NCI-H2029 (cell line): ENCODE measurements around the gene BCDIN3D.
A peak's percentile ranks its signal among the peaks of the same experiment; 100 is the strongest.
"Not testable (repeated sequence)": the region's sequence is repeated elsewhere in the genome, so short reads cannot be mapped to it uniquely, and the experiment has no call there.

Experiments used
- DNase-seq: peaks from one replicate; lab custom pipeline; 2025; lab: John Stamatoyannopoulos, UW

The BCDIN3D gene

DNA sequence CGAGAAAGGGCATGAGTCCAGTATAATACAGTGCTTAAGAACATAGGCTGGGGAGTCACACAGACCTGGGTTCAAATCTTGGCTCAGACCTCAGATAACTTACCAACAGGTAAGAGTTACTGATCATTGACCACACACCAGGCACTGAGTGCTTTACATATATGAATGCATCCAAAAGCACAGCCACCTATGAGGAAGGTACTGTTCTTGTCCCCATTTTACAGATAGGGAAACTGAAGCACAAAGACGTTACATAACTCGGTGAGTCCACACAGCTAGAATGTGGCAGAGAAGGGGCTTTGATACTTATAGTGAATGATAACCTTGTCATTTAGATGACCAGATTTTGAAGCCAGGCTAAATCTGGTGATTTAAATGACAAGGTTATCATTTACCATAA, 33.2 kb upstream of the BCDIN3D start:
- DNase-seq = no peak

DNA sequence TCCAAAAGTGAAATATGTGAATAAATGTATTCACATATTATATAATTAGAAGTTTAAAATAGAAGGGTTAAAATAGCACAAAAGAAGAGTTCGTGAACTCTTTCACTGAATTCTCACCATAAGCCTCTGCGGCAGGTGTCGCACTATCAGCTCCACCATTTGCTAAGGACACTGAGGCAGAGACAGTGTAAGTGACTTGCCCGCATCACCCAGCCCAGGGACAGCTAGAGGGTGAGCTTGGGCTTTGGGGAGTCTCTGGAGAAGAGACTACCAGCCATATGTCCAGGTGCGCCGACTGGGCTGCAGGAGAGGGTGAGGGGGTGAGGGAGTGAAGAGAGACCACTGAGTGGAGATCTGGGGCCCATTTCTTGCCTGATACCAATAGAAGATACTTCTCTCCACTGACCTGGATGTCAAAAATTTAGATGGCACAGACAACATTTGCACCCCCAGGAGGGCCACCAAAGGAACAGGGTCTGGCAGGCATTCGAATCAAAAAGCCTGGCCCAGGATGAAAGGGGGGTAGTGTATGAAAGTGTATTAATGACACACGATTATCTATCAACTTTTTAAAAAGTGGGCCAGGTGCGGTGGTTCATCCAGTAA, 32.3 kb upstream of the BCDIN3D start:
- no peak for DNase-seq

DNA sequence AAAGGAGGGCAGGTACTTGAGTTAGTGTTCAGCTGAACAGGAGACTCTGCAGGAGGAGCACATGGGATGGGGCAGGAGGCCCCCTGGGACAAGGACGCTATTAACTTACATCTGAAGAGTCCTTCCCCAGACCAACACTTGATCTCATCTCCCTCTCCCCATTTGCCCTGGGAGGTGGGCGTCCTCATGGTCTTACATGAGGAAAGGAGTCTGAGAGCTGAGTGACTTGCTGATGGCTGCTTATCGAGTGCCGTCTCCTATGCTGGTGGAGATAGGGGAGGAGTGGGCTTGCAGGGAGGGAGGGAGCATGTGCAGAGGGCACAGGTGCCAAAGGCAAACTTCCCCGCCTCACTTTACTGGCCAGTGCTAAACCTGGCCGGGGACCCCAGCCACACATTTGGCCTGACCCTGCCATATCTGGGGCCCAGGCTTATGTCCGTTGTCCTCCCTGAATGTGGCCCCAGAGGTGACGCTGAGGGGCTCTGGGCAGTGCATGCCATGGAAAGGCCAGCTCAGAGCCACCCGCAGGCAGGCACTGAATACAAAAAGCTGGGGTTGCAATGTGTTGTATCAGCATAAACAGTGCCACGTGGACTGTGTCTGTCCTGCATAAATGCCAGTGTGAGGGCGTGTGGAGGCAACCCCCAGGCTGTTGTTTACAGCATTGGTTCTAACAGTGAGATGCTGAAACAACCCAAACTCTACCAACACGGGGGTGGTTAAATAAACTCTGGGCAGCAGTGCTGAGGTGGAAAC, 31.4 kb upstream of the BCDIN3D start:
- DNase-seq = no peak

DNA sequence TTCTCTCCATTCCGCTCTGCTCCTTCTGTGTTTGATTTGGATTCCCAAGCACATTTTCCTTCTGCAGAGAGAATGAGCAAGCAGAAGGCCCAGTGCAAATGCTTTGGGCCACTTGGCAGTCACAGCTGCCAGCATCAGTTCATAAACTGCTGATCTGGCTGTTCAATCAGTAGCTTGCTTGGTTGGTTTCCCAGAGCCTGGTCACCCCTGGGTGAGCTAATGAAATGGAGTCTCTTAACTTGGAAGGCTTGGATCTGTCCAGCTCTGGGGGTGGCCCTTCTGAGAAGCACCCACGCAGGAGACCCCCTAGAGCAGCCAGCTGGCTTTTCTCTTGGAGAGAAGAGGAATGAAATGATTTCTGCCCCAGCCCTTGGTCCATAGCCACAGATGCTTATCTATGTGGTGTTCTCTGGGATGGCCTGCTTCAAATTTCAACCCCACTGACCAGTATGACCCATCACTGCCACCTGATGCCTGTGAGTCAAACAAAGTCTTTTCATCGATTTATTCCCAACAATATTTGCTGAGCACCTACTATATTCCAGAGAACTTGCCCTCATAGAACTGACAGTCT, 30.5 kb upstream of the BCDIN3D start:
- no peak for DNase-seq

DNA sequence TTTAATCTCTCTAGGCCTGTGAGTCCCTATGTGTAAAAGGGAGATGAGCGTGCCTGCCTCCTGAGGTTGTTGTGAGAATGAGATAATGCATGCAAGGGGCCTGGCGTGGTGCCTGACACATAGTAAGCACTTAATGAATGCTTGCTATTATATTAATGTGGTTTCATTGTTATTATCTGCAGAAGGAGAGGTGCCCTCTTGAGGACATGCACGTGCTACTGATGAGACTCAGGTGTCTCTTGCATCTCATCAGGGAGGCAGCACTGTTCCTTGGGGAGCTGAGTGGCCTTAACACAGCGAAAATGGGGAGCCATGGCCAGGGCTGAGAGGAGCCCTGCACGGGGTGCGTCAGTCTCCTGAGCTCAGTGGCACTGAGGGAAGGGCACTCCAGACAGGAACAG, 29.9 kb upstream of the BCDIN3D start:
- DNase-seq = peak; percentile 19

DNA sequence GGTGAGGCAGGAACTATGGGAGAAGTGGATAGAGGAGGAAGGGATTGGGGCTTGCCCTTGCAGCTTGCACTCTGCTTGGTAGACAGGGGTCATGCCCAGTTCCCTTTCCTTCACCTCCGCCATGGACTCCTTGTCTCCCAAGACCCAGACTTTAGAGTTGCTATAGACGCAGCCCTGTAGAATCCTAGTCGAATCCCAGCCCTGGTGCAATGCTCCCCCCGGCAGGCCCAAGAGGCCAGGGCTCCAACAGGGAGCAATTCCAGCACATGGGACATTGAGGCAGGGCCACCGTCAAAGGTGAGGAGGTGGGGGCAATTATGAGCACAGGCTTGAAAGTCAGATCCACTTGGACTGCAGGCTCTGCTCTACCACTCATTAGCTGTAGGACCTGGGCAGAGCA, 29.5 kb upstream of the BCDIN3D start:
- no peak for DNase-seq

DNA sequence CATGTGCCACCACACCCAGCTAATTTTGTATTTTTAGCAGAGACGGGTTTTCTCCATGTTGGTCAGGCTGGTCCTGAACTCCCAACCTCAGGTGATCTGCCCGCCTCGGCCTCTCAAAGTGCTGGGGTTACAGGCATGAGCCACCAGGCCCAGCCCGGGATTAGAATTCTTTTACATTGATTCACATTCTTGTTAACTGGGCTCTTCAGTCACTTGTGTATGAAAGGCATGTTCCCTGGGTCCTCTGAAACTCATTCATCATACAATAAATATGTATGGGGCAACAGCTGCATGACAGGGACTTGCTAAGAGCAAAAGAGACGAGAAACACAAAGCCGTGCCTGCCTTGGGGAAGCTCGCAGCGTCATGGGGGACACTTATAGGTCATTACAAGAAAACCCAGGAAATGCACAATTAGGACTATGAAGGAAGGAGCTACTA, 28.9 kb upstream of the BCDIN3D start:
- DNase-seq = not testable (repeated sequence)

DNA sequence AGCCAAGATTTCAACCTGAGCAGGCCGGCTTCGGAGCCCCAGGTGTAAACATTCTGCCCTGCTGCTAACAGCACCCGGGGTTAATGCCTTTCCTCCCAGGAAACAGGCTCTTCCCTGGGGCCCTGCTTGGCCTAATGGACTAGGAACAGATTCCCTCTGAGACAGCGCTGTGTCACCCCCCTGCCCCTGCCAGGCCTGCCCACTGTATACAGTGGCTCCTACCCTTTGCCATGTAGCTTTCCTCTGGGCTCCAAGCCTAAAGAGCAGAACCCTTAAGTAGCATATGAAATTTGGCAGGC, 28.3 kb upstream of the BCDIN3D start:
- no peak for DNase-seq

DNA sequence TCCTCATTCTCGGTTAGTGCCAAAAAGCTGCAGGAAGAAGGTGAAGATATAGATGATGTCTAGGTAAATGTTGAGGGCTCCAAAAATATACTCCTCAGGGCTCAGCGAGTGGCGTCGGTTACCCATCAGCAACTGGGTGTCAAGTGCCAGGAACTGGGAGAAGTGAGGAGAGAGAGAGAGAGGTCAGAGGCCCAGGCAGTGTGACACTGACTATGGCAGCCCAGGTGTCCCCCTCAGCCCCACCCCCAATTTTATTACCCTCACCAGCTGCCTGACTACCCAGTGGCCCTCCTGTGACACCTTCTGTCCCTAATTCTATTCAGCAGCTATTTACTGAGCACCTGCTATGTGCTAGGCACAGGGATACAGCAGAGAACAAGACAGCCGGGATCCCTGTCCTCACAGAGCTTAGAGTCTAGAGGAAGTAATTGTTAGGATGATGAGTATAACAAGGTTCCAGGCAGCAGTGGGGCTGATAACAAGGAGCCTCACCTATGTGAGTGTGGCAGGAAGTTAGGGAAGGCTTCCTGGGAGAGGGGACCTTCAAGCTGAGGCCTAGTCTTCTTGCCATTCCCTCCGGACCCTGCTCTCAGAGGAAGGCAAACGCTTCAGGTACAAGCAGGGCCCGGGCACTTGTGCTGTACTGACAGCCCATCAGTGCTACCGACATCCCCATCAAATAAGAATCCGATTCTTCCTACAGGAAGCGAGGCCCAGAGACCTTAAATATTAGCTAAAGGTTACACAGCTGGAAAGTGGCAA, 27.8 kb upstream of the BCDIN3D start:
- no peak for DNase-seq

DNA sequence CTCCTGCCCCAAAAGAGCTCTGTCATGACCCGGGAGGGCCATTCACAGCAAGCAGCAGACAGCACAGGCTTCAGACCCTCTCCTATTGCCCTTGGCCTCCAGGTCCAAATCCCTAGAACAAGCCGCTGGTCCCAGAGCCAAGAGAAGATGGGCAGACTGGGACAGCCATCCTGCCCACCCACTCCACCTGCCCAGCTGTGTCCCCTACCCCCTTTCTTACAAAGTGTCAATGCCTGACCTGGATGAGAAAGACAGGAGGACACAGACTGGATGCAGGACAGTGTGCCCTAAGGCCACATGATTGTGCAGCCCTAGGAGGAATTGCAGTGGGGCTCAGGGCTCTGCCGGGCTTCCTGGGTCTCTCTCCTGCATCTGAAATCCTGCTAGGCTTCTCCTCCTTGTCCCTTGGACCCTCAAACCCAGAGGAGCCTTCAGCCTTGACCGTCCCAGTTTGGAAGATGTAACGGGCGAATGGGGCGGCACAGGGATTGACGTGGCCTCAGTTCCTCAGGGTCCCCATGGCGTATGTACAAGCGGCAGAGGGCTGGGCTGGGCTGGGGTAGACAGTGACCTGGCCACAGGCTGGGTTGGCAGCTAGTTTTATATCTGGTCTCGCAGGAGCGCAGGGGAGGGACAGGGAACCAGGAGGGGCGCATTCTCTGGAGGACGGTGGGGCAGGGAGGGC, 27.1 kb upstream of the BCDIN3D start:
- DNase-seq = no peak

DNA sequence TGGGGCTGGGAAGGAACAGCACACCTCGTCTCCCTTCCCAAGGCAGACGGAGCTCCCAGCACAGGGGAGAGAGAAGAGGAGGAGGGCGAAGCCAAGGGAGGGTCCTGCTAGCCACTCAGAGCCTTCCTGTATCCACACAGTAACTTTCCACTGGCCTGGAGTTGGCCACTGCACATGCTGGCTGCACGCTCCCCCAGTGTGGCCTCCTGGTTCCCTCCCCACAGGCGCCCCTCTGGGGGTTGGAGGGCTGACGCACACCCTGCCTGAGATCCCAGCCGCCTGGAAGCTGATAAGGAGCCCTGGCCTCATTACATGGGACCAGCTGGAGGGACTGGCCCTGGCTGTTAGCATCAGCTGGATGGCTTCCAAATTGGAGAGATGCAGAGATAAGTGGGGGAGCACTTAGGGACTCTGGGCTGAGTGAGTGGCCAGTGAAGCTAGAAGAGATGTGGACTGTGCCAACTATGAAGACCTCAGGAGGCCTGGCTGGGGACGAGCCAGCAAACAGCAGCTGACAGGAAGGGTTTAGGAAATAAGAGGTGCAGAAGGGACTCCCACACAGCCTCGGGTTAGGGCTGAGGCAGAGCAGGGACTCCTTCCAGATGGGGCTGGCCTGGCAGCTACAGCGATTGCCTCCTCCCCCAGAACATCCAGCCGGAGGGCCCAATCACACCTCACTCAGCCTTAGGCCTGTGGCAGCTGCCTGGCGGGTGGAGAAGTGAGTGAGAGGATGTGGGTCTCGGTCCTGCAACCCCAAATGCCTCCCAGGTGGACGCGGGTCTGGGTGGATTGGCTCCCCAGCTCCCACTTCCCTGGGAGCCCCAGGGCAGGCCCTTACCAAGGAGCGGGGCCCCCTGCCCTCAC, 26.3 kb upstream of the BCDIN3D start:
- DNase-seq = peak; percentile 94

DNA sequence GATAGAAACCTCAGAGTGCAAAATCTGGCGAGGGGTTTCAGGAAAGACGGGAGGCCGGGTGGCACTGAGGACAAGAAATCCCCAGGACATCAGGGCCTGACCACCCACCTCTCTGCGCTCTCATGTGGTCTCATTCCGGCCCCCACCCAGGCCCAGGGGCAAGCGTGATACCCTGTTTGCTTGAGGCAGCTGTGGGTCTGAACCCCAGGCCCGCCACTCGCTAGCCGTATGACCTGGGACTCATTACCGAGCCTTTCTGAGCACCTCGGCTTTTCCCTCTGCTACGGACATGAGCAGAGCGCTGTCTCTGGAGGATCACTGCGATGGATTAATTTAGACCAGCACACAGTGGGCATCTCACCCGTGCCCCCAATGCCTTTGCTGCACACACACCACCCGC, 25.5 kb upstream of the BCDIN3D start:
- no peak for DNase-seq

DNA sequence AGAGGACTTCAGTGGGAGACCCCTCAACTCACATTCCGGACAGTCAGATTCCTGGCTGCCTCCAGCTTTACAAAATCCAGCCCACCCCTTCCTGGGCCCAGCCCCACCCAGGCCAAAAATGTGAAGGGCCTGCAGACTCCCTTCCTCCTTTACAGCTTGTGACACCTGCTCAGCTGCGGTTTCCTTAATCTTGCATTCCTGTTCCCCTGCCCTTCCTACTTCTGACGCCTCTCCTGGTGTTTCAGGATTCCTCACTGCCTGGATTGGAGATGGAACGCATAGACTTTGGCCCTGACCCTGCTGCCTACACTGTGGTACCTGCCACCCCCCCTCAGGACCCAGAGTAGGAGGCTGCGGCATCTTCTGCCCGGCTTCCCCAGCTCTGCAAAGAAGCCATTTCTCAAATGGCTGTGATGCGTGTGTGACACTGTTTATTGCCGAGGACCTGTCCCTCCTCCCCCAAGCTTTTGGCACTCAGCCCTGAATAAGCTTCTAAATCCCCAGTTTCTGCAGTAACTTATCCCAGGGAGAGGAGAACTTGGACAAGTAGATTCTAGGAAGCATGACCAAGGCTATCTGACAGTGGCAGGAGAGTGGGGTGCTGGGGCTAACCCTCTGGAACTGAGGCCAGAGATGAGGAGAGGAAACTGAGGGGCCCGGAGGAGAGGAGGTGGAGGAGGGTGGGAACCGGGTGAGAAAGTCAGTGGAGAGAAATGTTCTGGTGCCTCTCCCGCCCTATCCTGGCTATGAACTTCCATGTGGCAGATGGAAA, 24.9 kb upstream of the BCDIN3D start:
- no peak for DNase-seq

DNA sequence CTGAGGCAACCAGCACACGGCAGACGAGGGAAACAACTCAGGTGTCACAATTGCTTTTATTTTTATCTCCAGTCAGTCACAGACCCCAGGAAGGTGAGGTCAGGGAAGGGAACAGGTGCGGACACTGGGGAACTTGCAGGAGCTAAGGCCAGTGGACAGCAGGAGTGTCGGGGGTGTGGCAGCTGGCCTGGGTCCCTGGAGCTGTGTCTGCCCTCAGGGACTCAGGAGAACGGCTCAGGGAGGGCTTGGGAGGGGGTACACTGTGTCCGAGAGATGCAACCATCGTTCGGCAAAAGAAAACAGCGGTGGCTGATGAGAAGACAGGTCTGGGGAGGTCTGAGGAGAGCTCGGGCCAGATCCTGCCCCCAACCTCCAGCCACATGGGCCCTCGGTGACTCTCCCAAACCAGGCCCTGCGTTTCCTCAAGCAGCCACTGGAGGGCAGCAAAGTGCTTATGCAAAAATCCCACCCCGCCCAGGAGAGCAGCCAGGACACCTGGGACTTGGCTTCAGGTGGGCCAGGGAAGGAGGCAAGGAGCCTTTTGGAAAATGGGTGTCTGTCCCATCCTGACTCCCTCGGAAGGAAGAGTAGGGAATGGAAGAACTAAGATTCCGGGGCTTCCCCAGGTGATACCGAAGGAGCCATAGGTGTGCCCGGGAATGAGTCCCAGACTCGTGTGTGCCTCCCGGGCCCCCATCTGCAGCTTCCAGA, 24.1 kb upstream of the BCDIN3D start:
- DNase-seq = peak; percentile 50

DNA sequence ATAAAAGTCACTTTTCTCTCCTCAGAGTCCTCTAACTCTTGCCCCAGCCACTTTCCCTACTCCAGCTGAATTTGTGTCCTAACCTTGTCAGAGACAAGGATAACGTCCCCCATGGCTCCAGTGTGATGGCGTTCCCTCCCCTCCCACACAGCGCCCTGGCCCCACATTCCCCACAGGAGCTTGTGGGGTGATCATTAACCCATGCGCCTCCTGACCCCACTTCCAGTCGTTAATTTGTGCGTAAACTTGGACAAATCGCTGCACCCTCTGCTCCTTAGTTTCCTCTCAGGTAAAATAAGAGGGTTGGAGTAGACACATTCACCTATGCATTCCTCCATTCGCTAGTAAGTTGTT, 22.9 kb upstream of the BCDIN3D start:
- DNase-seq = no peak

DNA sequence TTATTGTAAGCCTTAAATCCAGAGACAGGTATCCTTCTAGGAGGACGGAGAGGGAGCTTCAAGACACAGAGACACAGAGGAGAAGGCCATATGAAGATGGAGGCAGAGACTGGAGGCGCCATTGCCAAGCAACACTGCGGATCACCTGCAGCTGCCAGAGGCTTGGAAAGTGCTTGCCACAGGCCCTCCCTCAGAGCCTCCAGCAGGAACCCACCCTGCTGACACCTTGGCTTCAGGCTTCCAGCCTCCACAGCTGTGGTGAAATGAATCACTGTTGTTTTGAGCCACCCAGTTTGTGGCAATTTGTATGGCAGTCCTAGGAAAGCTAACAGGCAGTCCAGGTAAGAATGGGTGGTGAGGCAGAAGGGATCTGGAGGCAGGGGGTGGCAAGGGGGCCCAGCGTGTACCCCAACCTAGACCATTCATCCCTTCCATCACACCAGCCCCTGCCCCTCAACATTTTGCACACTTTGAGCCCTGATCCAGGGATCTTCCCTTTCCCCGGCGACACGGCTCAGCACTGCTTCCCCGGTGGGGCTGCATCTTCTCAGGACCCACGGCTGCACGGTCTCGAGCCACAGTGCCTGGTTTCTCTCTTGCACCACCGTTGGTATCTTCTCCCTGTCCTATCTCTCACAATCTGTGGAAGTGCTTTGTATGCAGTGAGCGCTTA, 22.3 kb upstream of the BCDIN3D start:
- DNase-seq = no peak

DNA sequence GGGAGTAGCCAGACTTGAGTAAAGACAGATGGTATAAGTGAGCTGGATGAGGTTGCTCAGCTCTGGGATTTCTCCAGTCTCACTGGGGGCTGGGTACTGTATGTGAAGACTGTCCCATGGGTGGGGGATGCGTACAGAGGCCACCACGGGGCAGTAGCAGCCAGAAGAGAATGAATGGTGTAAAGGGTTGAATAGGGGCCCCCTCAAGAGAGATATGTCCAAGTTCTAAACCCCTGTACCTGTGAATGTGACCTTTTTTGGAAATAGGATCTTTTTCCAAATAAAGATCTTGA, 21.8 kb upstream of the BCDIN3D start:
- no peak for DNase-seq

DNA sequence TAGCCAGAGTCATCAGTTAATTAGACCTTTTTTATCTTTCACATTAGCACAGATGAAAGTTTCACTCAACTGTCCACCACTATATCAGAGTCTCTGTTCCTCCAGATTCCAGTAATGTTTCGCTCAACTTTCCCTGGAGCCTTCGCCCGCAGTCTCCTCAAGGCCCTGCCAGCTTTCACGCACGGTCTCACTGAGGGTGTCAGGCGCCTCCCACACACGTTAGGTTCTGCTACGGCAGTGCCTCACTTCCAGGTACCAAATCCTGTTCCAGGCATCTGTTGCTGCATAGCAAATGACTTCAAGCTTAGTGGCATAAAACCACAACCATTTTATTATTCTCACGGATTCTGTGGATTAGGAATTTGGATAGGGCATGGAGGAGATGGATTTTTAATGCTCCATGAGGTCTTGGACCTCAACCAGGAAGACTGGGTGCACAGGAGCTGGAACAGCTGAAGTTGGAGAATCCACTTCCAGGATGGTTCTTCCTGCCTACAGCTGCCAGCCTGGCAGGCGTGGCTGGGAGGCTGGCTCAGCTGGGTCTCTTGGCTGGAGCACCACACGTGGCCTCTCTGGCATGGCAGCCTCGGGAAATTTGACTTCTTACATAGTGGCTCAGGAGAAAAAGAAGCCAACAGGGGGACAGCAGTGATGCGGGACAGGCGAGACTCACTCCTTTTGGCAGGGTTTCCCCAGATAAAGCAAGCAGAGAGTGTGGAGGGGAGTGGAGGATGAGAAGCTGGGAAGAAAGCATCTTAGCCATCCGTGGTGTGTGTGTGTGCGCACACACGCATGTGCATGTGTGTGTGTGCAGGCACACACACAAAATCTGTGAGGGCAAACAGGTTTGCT, 21.3 kb upstream of the BCDIN3D start:
- DNase-seq = no peak

DNA sequence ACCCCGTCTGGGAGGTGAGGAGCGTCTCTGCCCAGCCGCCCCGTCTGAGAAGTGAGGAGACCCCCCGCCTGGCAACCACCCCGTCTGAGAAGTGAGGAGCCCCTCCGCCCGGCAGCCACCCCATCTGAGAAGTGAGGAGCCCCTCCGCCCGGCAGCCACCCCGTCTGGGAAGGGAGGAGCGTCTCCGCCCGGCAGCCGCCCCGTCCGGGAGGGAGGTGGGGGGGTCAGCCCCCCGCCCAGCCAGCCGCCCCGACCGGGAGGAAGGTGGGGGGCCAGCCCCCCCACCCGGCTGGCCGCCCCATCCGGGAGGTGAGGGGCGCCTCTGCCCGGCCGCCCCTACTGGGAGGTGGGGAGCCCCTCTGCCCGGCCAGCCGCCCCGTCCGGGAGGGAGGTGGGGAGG, 18.0 kb upstream of the BCDIN3D start:
- not testable (repeated sequence) for DNase-seq
